Measurements from ENCODE around the gene BET1.

The BET1 gene

GRCh38 chr7:94011714-94012353, 7.7 kb upstream of the BET1 start:
- no peak for DNase-seq

DNA sequence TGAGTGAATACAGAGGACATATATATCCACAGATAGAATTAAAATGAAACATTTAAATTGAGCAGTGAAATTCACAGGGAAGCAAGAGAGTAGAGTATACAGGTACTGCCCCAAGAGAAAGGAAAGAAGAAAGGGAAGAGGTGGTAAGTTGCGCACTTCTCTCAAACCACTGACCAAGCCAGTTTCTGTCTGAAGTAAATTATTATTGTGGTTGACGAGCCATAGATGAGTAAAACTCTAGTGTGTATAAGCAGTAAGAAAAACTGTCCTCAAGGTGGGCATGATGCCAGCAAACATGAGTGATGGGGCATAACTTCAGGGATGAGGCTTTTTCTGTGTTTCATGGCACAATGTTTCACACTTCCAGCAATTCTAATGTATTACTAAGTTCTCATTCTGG, 4.4 kb upstream of the BET1 start:
- DNase-seq: no peak

- DNase-seq: no peak
Measured at GRCh38 chr7:94005753-94006152, 1.6 kb upstream of the BET1 start.

- DNase-seq: no peak
Measured at GRCh38 chr7:94003446-94004023, 620 bp downstream of the BET1 start.

DNA sequence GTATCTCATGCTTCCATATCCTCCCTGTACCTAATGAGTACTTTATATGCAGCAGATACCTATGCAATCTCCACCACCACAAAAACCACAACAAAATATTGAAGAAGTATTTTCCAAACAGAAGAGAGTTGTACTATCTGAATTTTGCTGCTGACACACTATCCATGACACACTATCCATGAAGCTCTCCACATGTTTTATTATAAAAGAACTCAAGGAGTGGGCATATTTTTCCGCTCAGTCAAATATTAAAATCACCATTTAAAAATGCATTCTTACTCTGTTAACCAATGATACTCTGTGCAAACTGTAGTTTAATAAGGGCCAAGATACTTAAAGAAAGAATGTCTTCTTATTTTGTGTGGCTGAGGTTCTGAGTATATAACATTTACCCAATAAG, 2.8 kb downstream of the BET1 start:
- DNase-seq: no peak

DNA sequence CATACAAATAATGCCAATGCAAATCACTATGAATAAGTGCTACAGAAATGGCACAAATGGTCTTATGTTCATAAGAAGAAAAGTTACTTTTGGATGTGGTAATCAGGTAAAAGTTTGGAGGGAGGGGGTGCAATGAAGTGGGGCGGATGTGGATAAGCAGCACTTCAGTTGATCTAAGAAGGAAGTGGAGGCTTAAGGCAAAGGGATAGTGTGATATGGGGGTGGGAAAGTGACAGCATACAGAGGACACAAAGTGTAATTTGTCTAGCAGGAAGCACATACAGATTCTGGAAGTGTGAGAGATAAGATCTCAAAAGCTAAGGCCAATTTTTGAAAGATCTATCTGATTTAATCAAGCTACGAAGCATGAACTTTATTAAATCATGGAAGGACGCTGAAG, 6.3 kb downstream of the BET1 start:
- DNase-seq: no peak

DNA sequence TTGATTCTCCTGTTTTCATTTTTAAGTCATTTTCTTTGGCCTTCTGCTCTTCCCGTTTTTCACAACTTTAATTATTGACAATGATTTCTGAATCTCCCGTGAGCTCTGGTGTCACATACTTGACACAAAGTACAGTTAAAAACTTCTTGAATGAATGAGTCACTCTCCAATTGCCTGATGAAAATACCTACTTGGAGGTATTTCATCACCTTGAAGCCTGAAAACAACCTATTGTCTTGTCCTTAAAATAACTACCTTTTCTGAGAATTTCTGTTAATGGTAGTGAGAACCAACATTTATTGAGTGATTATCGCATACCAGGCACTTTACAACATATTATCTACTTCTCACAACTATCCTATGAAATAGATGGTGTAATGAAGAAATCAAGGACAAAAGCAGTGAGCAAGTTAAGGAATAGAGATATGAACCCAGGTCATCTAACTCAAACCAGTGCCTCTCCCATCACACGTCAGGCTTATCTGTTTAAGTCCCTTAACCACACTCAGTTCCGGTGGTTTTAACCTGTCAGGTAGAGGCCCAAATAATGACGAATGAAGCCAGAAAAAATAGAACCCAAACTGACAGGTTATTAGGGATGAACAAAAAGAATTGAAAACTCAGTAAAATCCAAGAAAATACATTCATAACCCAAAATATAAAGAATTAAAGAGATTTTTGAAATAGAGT, 11.6 kb downstream of the BET1 start:
- DNase-seq: no peak

- no peak for DNase-seq
Measured at GRCh38 chr7:93987297-93987696, 16.9 kb downstream of the BET1 start.

DNA sequence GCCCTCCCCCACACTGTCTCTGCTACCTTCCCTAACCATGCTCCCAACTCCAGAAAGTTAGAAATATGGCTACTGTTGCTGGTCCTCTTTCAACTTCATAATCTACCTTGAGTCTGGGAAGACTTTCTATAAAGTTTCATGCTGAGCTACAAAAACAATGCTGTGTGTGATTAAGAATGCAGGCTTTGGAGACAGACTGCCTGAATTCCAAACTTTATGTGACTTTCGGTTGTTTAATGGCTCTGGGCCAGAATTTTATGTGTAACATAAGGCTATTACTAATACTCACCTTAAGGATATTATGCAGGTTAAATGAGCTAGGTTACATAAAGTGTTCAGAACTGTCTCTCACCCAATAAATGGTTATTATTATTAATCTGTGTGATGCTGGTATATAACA, 19.1 kb downstream of the BET1 start:
- no peak for DNase-seq

DNA sequence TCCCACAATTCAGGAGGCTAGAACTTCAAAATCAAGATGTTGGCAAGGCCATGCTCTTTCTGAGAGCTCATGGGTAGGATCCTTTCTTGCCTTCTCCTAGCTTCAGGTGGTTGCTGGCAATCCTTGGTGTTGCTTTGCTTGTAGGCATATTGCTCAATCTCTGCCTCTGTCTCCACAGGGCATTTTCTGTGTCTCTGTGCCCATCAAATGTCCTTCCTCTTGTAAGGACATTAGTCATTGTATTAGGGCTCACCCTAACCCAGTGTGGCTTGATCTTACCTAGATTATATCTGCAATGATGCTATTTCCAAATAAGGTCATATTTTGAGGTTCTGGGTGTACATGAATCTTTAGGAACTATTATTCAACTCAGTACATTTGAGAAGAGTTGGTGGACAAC, 20.1 kb downstream of the BET1 start:
- no peak for DNase-seq

- no peak for DNase-seq
Measured at GRCh38 chr7:93981480-93981874, 22.7 kb downstream of the BET1 start.

GRCh38 chr7:93980744-93981479, 23.2 kb downstream of the BET1 start:
- no peak for DNase-seq

GRCh38 chr7:93977211-93977950, 26.8 kb downstream of the BET1 start:
- DNase-seq: no peak

DNA sequence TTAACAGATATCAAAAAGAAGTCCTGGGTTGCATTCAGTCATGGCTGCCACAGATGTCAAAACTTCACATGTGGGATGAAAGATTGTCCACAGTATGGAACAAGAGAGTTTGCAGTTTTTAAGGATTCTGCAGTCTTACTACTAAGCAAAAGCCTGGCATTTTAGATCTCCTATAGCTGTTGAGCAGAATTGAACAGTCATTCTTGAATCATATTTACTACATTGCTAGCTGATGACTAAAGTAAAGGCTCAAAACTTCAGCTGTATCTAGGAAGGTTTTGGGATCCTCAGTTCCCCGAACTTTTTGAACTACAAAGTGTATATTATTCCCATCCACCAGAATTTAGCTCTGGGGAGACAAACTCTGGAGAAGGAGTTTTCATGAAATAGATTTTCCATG, 31.0 kb downstream of the BET1 start:
- DNase-seq: no peak

- DNase-seq: no peak
Measured at GRCh38 chr7:93972029-93972725, 32.0 kb downstream of the BET1 start.

GRCh38 chr7:93968911-93969620, 35.1 kb downstream of the BET1 start:
- DNase-seq: no peak

DNA sequence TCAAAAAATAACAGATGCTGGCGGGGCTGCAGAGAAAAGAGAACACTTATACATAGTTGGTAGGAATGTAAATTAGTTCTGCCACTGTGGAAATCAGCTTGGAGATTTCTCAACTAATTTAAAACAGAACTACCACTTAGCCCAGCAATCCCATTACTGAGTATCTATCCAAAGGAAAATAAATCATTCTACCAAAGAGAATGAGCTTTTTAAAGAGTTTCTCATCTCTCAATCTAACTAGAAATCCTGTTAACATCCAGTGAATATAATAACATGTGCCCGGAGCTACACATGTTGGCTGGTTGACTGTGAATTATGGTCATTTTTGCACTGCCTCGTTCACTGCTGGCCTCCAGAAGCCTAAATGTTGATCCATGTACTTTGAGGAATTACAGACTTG, 39.3 kb downstream of the BET1 start:
- no peak for DNase-seq

GRCh38 chr7:93964262-93964661, 39.9 kb downstream of the BET1 start:
- no peak for DNase-seq

DNA sequence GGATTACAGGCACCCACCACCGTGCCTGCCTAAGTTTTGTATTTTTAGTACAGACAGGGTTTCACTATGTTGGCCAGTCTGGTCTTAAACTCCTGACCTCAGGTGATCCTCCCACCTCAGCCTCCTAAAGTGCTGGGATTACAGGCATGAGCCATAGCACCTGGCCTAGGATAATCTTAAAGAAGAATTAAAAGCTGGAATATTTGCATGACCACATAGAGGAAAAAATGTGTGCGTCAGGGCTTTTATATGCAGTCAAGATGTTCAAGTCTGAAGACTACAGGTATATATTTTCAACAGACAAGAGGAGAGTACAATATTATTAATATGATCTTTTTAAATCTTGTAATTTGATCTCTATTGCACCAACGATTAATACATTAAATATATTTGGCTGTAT, 43.2 kb downstream of the BET1 start:
- DNase-seq: no peak

- DNase-seq: no peak
Measured at GRCh38 chr7:93958651-93959050, 45.5 kb downstream of the BET1 start.

DNA sequence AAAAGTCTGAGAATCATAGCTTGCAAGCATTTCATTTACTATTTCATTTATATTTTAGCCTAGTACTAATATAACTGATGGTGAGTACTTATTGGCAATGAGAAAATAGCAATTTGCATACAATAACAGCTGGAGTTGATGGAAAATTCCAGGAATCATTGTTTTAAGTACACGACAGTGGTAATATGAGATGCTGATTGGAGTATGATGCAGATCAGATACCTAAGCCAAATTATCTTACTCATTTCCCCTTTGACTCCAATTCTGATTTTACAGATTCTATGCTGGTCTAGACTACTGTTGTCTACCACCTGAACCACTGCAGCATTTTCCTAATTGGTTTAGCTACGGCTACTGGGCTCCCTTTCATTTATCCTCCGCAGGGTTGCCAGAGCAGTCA, 45.9 kb downstream of the BET1 start:
- DNase-seq: no peak

- no peak for DNase-seq
Measured at GRCh38 chr7:93957767-93958166, 46.4 kb downstream of the BET1 start.

Measured in DMS153 (cell line).